GM11168 (cell line): ENCODE data around the gene MS4A7.

ENCODE experiments used
- in situ Hi-C: fragments of 300-500 bp; cut with MboI; formaldehyde crosslinking; loops from one replicate; pipeline ENCODE4 v1.12.0; 2022; ENCODE audit warnings: low sequenced_read_pairs; ENCODE audit not compliant: unreplicated experiment

MS4A7 gene

DNA sequence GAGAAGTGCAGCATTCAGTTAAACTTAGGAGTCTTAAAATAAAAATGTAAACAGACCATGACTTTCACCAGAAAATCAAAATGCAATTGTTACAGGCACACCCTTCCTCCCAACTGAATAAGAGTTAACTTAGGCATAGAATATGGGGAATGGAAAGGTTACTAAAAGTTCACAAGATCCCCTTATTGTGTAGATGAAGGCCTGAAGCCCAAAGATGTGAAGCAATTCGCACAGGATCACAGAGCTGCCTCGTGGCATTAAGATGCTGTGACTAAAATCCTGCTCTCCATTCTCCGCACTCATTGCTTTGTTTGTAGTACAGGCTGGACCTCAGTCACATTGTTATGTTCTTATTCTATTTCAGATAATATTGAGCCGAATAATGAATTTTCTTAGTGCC, 55.1 kb downstream of the MS4A7 start:
- in situ Hi-C loops, result no loop called here
